NK-92 (cell line): ENCODE measurements around the gene ILDR1.
"Not testable (repeated sequence)": the region's sequence is repeated elsewhere in the genome, so short reads cannot be mapped to it uniquely, and the experiment has no call there.

Experiments used
- DNase-seq: peaks from one replicate; lab custom pipeline; 2025; ENCODE audit not compliant: unreplicated experiment; lab: John Stamatoyannopoulos, UW

The ILDR1 gene

DNA sequence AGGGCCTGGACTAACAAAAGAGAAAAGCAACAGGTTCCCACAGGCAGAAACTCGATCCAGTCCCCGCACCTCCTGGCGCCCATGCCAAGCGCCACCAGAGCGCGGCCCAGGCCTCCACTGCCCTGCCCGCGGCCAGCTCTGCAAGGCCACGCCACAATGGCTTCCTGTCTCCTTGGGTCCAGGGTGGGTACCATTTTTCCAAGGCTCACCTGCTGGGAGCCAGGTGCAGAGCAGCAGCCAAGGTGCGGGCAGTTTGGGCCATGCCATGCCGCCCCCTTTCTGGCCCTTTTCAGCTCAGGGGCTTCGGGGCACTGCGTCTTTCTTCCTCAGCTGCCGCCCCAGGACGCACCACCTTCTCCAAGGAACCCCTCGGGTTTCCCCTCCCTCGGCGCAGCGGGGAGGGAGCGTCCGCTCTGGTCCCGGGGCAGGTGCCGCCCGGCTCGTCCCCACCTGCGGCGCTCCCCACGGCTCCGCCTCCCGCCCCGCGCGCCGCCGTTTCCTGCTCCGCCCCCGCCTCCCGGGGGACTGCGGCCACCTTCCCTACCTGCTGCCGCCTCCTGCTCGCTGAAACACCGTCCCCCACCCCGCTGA lies at the start of gene ILDR1:
ILDR1 (minus strand) TSS at position 437 of the 591 bp plus-strand sequence; CDS start at position 267, 170 bp downstream.
- no peak for DNase-seq

DNA sequence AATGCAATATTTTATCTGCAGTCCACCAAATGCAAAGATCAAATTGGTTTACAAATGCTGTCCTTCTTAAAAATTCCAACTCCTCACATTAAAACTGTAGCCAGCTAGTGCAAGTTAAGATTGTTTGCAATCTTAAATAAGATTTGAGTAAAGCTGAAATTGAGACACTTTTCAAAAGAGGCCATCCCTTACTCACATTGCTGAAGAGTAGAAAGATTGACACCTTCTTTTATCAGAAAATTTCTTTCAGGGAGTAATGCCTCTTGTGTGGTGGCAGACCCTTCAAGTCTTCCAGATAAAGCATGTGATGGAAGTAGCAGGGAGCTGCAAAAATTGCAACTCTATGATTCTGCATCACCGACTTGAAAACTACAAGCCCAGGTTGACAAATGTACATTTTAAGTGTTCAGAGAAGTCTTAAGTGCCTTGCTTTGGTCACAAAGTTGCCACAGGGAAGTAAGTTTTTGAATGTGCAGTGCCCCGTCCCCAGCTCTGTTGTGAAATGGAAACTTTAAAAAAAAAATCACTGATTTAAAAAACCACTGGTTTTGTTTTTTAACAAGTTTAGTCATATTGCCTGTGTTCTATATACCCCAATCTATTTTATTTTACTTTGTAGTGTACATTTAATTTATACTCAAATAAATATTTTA lies 45.7 kb upstream of the ILDR1 start:
- no peak for DNase-seq

DNA sequence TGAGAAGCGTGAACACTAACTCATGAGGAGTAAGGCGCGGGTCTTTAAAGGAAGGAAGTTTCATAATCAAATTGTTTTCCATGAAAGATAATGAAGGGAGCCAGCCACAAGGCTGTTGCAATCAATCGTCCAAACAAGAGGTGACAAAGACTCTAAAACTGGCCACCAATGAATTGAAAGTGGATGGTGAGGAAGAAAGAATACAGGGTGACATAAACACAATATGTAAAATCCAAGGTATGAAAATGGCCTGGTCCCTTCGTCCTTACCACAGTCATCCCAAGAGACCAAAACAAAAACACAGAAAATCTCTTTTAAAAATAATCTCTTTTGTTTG lies 45.1 kb upstream of the ILDR1 start:
- no peak for DNase-seq

DNA sequence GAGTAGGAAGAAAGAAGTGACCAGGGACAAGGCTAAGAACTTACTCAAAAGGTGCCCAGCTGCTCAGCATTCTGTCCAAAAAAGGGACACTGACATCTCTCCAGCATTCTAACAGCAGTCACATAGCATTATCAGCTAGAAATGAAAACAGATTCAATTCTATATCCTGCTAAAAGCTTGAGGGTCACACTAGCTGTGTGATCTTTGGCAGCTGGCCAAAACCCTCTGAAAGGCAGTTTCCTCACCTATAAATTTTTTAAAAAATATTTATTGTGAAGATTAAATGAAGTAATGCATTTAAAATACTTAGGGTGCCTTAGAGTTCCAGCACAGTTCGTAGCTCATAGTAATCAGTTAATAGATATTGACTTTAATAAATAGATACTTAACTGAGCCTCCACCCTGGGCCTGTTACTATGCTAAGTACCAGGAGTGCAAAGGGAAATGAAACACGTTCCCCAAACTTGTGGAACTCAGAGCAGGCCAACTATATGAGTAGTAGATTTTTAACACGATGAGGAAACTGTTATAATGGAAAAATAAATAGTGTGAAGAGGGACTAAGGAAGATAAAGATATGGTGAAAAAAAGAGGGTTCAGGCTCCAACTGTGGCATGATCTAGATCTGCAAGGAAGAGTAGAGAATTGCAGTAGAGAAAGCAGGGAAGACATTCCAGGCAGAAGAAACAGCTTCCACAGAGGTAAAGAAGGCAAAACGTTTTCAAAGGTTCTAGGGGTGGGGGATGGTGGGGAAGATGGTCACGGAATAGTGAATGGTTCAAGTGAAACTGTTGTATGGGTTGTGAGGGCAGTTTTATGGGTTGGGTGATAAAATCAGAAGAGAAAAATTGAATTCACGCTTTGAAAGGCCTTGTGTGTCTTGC lies 44.5 kb upstream of the ILDR1 start:
- no peak for DNase-seq

DNA sequence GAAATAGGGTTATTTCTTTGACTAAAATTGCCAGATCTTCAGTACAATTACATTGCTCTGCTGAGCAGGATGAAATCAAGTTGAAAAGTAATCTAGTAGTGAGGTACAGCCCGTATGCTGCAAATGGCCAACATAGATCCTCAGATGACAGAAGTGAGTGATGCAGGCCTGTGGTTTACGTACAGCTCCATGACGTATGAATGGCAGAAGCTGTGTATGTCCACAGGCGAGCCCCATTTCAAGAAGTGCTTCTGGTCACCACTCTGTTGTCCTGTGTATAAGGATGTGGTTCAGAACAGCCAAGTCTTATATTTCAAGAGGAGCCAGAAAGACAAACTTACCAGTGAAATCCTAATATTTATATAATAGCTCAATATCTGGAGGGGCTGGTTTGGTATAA lies 42.3 kb upstream of the ILDR1 start:
- DNase-seq = no peak

DNA sequence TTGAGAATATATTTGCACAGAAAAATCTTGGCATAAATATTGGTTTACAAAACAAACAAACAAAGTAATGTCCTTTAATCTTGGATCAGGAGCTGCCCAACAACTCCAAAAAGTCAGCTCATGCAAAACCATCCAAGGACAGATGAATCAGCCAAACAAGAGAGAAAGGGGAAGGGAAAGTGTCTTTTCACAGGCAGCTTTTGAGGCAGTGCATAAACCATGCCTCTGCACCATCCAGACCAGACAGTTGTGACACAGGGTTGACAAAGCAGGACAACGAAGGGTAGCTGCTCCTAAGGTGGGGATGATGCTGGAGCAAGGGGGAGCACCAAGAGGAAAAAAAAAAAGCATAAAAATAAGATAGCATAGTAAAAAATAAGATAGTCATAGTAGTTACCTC lies 41.9 kb upstream of the ILDR1 start:
- DNase-seq = no peak

DNA sequence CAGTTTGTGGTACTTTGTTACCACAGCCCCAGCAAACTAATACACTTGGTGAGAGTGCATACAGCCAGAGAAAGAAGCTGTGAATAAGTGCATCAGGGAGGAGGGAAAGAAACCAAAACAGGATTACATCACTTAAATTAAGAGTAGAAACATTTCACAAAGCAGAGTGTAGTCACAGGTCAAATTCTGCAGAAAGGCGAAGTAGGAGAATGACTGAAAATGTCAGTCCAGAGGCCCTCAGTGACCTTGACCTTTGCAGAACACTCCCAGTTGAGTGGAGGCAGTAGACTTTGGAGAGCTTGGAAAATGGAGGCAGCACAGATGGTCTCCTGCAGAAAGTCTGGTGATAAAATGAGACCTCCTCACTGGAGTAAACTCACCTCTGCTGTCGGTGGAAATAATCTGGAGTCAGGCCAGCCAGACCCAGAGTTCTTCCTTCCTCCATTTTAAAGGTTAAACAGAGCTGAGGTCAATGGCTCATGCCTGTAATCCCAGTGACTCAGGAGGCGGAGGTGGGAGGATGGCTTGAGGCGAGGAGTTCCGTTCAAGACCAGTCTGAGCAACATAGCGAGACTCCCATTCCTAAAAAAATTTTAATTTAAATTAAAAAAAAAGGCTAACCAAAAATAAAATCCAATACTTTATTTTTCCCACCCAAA lies 38.1 kb upstream of the ILDR1 start:
- DNase-seq = no peak

DNA sequence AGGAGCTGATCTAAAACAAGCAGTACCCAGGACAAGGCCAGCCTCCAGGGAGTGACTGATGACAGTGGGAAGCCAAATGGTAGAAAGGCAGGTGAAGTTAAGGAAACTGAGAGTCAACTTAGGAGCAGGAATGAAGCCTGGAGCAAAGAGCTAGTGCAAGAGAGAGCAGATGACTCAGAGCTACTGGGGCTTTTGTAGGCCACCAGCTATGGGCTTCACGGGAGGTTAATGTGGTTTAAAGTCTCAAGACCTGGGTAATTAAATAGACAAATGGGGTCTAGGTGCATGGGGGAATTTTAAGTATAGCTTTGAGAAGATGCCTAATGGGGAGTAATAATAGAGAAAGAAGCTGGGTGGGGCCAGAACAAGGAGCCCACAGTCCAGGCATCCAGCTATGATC lies 36.2 kb upstream of the ILDR1 start:
- no peak for DNase-seq

DNA sequence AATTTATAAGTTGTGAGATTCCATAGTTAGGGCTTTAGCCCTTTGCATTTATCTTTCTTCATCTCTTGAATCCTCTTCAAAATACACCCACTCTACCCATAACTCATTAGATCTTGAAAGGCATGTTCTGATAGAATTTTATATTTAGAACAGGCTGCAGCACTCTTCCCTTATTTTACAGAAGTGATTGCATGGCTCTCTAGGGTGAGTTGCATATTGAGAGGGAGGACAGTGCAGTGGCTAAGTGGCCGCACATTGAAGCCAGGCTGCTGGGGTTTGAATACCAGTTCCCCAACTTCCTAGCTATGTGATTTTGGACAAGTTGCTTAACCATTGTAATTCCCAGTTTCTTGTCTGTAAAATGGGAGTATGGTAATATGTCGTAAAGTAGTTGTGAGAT lies 35.6 kb upstream of the ILDR1 start:
- DNase-seq = no peak

DNA sequence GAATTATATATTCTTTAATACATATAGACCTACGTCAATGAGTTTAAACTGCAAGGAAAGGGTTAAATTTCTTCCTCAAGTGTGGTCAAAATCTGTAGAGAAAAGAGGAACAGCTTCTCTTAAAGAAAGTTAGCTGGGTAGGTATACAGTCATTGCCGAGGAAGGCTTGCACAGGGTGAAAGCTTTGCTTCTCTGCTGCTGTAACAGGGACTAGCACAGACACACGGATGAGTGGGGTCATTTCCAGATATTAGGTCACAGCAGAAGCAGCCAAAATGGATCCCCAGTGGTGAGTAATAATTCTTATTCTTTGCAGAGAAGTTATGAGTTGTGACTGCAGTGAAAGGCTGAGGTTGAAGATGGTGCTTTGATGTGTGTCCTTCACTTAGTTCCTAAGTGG lies 33.2 kb upstream of the ILDR1 start, which contains the start of gene CD86:
CD86 (plus strand) TSS at position 148 of the 400 bp plus-strand sequence; CDS start at position 276, 128 bp downstream.
- no peak for DNase-seq

DNA sequence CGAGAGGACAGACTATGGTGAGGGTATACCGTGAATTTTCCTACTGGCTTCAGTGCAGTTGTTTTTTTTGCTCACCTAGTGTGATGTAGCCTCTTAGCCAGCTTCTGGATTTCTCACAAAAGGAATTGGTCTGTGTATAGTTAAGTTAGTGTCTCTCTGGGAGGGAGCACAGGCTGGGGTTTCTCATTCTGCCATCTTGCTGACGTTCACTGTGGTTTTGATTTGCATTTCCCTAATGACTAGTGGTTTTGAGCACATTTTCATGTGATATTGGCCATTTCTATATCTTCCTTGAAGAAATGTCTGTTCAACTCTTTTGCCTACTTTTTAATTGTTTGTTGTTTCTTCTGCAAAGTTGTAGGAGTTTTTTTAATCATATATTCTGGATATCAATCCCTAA lies 30.9 kb upstream of the ILDR1 start:
- no peak for DNase-seq

DNA sequence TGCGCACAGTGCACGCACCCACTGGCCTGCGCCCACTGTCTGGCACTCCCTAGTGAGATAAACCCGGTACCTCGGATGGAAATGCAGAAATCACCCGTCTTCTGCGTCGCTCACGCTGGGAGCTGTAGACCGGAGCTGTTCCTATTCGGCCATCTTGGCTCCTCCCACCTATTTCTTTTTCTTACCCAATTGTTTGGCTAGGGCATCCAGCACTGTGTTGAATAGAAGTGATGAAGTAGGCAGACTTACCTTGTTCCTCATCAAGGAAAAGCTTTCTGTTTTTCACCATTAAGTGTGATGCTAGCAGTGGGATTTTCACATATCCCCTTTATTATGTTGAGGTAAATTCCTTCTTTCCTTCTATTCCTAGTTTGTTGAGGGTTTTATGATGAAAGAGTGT lies 25.7 kb upstream of the ILDR1 start:
- not testable (repeated sequence) for DNase-seq

DNA sequence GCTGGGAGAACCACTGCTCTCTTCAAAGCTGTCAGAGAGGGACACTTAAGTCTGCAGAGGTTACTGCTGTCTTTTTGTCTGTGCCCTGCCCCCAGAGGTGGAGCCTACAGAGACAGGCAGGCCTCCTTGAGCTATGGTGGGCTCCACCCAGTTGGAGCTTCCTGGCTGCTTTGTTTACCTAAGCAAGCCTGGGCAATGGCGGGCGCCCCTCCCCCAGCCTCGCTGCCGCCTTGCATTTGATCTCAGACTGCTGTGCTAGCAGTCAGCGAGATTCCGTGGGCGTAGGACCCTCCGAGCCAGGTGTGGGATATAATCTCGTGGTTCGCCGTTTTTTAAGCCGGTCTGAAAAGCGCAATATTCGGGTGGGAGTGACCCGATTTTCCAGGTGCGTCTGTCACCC lies 25.2 kb upstream of the ILDR1 start:
- not testable (repeated sequence) for DNase-seq

DNA sequence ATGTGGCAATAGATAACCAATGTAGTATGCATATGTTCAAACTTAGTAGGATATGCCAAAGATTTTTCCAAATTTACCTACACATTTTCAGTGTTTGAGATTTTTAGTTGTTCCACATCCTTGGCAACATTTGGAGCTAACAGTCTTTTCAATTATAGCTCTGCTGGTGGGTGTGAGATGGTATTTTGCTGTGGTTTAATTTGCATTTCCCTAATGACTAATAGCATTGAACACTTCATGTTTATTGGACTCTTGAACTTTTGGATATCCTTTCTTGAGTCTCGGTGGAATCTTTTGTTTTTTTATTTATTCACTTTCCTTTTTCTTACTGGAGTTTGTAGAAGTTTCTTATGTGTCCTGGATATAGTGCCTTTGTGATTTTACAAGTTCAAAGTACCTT lies 11.0 kb upstream of the ILDR1 start:
- DNase-seq = no peak

DNA sequence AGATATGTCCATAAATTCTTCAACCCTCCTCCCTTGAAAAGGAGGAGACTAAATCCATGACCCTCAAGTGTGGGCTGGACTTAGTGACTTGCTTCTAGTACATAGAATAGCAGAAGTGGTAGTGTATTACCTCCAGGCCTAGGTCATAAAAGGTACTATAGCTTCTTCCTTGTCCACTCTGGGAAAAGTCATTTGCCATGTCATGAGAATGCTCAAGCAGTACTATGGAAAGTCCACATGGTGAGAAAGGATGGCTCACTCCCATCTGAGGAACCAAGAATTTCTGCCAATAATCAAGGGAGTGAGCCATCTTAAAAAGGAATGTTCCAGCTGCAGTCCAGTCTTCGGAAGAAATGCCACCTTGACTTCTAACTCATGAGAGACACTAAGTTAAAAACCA lies 10.5 kb upstream of the ILDR1 start:
- no peak for DNase-seq

DNA sequence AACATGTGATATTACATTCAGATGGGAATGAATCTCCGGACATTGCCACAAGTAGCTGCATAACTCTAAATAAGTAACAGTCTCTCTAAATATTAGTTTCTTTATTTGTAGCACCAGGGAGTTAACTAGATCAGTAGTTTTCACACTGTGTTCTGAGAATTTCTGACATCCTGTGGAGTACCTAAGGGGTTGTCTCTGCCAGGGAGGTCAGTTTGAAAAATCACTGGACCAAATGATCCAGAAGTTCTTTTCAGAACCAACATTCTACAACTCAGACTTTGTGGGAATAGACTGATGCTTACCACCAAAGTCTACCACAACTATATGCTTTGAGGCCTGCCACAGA lies 9.0 kb upstream of the ILDR1 start:
- no peak for DNase-seq

DNA sequence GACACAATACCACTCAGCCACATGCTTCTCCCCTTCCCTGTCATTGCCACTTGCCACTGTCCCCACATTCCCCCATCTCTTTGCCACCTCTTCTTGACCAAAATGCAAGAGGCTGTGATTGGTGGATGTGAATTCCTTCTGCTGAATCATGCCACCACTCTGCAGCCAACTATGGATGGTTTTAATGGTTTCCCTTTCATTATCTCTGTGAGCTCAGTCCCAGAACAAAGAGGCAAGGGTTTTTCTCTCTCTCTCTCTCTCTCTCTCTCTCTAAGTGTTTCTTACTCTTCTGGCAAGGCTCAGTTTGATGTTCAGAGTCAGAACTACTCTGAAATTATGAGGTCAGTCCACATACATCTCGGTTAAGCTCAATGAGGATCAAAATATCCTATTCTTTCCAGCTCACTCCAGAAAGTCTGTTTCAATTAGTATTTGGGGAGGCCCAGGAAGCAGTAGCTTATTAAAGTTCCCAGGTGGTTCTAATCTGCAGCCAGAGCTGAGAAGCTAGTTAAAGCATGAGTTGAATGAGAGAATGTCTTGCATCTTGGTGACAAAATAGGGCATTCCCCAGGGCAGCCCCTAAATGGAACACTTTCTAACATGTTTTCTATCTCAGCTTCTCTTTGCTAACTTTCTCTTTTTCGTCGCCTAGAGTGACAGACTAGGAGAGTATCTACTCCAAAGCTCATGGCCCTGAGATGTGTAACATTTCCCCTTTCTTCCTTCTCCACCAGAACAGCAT lies 8.5 kb upstream of the ILDR1 start:
- DNase-seq = no peak

DNA sequence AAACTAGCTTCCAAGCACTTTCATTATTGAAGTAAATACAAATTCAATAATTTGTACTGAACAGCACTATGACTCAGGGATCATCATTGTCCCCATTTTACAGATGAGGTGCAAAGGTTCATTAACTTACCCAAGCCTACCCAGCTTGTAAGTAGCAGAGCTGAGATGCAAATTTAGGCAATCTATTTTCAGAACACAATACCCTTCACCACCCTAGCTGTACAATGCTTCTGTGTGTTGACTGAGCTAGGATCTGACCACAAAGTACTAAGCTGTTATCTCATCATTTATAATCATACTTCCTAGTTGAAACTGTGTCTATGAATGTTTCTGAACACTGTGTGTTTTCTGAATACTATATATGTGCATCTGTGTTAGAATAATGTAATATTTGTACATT lies 3.2 kb upstream of the ILDR1 start:
- no peak for DNase-seq

DNA sequence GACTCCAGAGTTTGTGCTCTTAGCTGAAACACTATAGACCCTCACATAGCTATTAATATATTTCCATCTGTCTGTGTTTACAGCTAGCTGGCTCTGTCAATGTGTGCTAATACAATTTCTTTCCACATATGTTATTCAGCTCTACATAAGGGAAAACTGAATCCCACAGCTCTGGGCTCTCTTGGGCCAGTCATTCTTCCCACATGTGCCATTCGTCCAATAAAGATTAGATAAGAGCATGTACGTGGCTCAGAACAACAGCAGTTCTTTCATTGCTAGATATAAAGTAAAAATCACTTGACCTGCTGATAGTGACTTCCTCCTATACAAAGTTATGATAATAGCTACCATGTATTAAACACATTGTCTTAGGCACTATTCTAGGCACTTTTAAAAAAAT lies 2.8 kb upstream of the ILDR1 start:
- DNase-seq = no peak

DNA sequence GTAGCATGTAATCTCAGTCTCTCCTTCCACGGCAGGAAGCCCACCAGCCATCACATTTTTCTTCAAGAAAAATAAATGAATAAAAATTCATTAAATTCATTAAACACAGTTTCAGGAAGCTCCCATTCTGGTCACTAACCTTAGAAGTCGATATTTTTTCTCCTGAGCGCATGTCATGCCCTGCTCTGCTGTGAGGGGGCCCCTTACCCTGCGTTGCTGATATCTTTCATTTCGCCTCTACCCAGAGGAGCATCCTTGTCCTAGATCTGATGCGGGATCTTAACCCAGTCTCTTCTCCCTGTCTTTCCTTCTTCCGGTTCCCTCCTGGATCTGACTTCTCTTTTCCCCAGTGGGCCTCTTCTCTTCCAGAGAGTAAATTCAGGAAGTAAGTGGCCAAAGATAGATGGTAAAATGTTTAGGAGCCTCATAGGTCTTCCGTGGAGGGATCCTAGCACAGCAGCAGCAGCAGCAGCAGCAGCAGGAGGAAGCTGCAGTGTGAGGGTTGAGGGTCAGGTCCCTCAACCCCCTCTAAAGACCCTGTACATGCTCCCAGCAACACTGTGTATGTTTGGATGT lies 1.4 kb upstream of the ILDR1 start:
- no peak for DNase-seq

DNA sequence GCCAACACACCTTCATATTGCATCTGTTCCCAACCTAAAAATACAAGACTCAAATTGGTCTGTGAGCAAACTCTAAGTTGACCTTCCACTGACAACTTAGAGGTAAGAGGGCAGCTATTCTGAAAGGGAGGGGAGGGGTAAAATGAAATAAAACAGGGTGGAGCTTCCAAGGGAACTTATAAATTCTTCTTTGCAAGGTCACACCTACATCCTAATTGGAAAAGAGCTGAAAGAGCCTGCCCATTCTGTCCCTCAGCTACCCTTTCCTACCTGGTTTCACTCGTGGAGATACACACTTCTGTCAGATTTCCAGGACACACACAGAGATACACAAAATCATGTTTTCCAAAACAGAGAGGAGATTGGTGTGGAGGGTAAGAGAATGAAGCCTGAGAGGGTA lies 1.0 kb downstream of the ILDR1 start:
- DNase-seq = no peak
